HepG2 (cell line): Measurements from ENCODE around the gene MTHFSD. TPM values are rescaled to one million over a fixed set of nuclear protein-coding genes. Genes with fewer than 3 reads are reported as not detected.
A peak's percentile ranks its signal among the peaks of the same experiment; 100 is the strongest.

ENCODE experiments used
- AGO1 ChIP-seq: fragments of 200-400 bp; formaldehyde crosslinking; IDR thresholded peaks from 2 replicates; pipeline ENCODE4 v1.6.1; 2017; ENCODE audit warnings: mild to moderate bottlenecking, low read depth, low read length, moderate library complexity; ENCODE audit not compliant: poor library complexity, severe bottlenecking
- FOXK2 ChIP-seq: fragments of 450-650 bp; IDR thresholded peaks from 2 replicates; pipeline ENCODE4 v1.6.1; 2016
- MIXL1 ChIP-seq: IDR thresholded peaks from 2 replicates; pipeline ENCODE4 v1.6.1; 2016
- MXI1 ChIP-seq: IDR thresholded peaks from 3 replicates; pipeline ENCODE4 v1.6.1; 2012; ENCODE audit warnings: low read depth, low read length, inconsistent platforms, borderline replicate concordance
- SMC3 ChIP-seq: IDR thresholded peaks from 2 replicates; pipeline ENCODE4 v1.6.1; 2011; ENCODE audit warnings: low read length, improper control_type of control experiment
- ZBTB42 ChIP-seq: sonication (generic); formaldehyde crosslinking; IDR thresholded peaks from 2 replicates; pipeline ENCODE4 v1.5.0; 2020; ENCODE audit warnings: mild to moderate bottlenecking, missing genetic modification reagents
- ZC3H13 ChIP-seq: sonication (generic); formaldehyde crosslinking; IDR thresholded peaks from 2 replicates; pipeline ENCODE4 v1.8.1; 2023; ENCODE audit warnings: mild to moderate bottlenecking, missing genetic modification reagents, moderate library complexity
- ZFY ChIP-seq: sonication (generic); formaldehyde crosslinking; IDR thresholded peaks from 2 replicates; pipeline ENCODE4 v1.4.0; 2020; ENCODE audit warnings: missing genetic modification reagents
- ZMAT5 ChIP-seq: sonication (generic); formaldehyde crosslinking; IDR thresholded peaks from 2 replicates; pipeline ENCODE4 v1.5.0; 2020; ENCODE audit warnings: mild to moderate bottlenecking, low read depth, missing genetic modification reagents, borderline replicate concordance
- ZNF143 ChIP-seq: sonication (generic); formaldehyde crosslinking; IDR thresholded peaks from 2 replicates; pipeline ENCODE4 v1.4.0; 2020; ENCODE audit warnings: missing genetic modification reagents
- ZNF160 ChIP-seq: sonication (generic); formaldehyde crosslinking; IDR thresholded peaks from 2 replicates; pipeline ENCODE4 v1.8.0; 2022; ENCODE audit warnings: mild to moderate bottlenecking, inconsistent platforms, missing genetic modification reagents
- ZNF230 ChIP-seq: sonication (generic); formaldehyde crosslinking; IDR thresholded peaks from 2 replicates; pipeline ENCODE4 v1.4.0; 2020; ENCODE audit warnings: mild to moderate bottlenecking, missing genetic modification reagents
- ZNF432 ChIP-seq: sonication (generic); formaldehyde crosslinking; IDR thresholded peaks from 2 replicates; pipeline ENCODE4 v1.5.0; 2020; ENCODE audit warnings: missing genetic modification reagents, mild to moderate bottlenecking, borderline replicate concordance
- ZNF501 ChIP-seq: sonication (generic); formaldehyde crosslinking; IDR thresholded peaks from 2 replicates; pipeline ENCODE4 v1.5.1; 2020; ENCODE audit warnings: mild to moderate bottlenecking, moderate library complexity, missing genetic modification reagents
- ZNF589 ChIP-seq: sonication (generic); formaldehyde crosslinking; conservative IDR thresholded peaks from 2 replicates; pipeline ENCODE4 v1.8.0; 2022; ENCODE audit warnings: mild to moderate bottlenecking, moderate library complexity, missing genetic modification reagents
- ZNF660 ChIP-seq: sonication (generic); formaldehyde crosslinking; IDR thresholded peaks from 2 replicates; pipeline ENCODE4 v1.5.1; 2020; ENCODE audit warnings: mild to moderate bottlenecking, low read depth, missing genetic modification reagents, borderline replicate concordance
- ZNF879 ChIP-seq: sonication (generic); formaldehyde crosslinking; IDR thresholded peaks from 2 replicates; pipeline ENCODE4 v1.8.1; 2023; ENCODE audit warnings: missing genetic modification reagents
- polyA plus RNA-seq, 8 experiments: library from polyadenylated mRNA; depleted of rRNA in 3 of 8; stranded (reverse) in 7 of 8; unstranded in 1 of 8; fragments of >200 nt; fragmentation: Illumina TruSeq in 4 of 8; extraction: Trizol in 4 of 8; gene quantifications; 2 replicates each; pipeline versions ENCODE4 v1.2.1 to v1.2.3, GENCODE V29; 2011 to 2016; ENCODE audit warnings: low read depth in 4 of 8, missing spikeins in 1 of 8, mixed read lengths in 1 of 8; ENCODE audit not compliant: insufficient read depth in 1 of 8
- total RNA-seq, 5 experiments: library from RNA; depleted of rRNA; stranded (reverse); fragments of >200 nt; fragmentation: Illumina TruSeq; extraction: Trizol; gene quantifications; 2 replicates each; pipeline ENCODE4 v1.2.3, GENCODE V29; 2016; ENCODE audit warnings: low read depth in 1 of 5
- TF ChIP-seq, protein P1 (sequence below): sonication (generic); formaldehyde crosslinking; IDR thresholded peaks from 2 replicates; pipeline ENCODE4 v1.4.0; 2020; ENCODE audit warnings: missing genetic modification reagents, mild to moderate bottlenecking, borderline replicate concordance
- TF ChIP-seq, protein P2 (sequence below): sonication (generic); formaldehyde crosslinking; IDR thresholded peaks from 2 replicates; pipeline ENCODE4 v1.4.0; 2020; ENCODE audit warnings: missing genetic modification reagents
- TF ChIP-seq, protein P3 (sequence below), 2 experiments: fragments of 450-650 bp in 1 of 2; sonication (generic) in 1 of 2; formaldehyde crosslinking; IDR thresholded peaks; 2 replicates each; pipeline versions ENCODE4 v1.5.0 to v1.8.0; 2020 to 2022; ENCODE audit warnings: mild to moderate bottlenecking in 1 of 2, missing genetic modification reagents in 1 of 2
- TF ChIP-seq, protein P4 (sequence below): sonication (generic); formaldehyde crosslinking; IDR thresholded peaks from 2 replicates; pipeline ENCODE4 v1.4.0; 2020; ENCODE audit warnings: missing genetic modification reagents, borderline replicate concordance

Gene MTHFSD
- total and polyA plus RNA-seq, 2 of the 13 experiments (the other 11 are each of a cell fraction or from before 2014, with no cell fraction given): 14.2 to 16.3 TPM

- TF ChIP-seq, protein P1, sequence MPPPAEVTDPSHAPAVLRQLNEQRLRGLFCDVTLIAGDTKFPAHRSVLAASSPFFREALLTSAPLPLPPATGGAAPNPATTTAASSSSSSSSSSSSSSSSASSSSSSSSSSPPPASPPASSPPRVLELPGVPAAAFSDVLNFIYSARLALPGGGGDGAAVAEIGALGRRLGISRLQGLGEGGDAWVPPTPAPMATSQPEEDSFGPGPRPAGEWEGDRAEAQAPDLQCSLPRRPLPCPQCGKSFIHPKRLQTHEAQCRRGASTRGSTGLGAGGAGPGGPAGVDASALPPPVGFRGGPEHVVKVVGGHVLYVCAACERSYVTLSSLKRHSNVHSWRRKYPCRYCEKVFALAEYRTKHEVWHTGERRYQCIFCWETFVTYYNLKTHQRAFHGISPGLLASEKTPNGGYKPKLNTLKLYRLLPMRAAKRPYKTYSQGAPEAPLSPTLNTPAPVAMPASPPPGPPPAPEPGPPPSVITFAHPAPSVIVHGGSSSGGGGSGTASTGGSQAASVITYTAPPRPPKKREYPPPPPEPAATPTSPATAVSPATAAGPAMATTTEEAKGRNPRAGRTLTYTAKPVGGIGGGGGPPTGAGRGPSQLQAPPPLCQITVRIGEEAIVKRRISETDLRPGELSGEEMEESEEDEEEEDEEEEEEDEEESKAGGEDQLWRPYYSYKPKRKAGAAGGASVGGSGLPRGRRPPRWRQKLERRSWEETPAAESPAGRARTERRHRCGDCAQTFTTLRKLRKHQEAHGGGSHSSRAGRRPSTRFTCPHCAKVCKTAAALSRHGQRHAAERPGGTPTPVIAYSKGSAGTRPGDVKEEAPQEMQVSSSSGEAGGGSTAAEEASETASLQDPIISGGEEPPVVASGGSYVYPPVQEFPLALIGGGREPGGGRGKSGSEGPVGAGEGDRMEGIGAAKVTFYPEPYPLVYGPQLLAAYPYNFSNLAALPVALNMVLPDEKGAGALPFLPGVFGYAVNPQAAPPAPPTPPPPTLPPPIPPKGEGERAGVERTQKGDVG (CRISPR knock-in tag): peak; percentile 81; the same call in 1 of the 2 replicates
- 0 out of 2 replicates have a peak, but pooled peaks have one; percentile 23 for TF ChIP-seq ZNF160 (CRISPR knock-in tag)
- TF ChIP-seq ZFY (CRISPR knock-in tag): peak; percentile 90
- 0 out of 2 replicates have a peak, but pooled peaks have one; percentile 11 for TF ChIP-seq ZNF589
- no peak for TF ChIP-seq ZNF432 (CRISPR knock-in tag)
- peak; percentile 89 for TF ChIP-seq ZNF501
- TF ChIP-seq ZNF143: peak; percentile 68
- TF ChIP-seq, protein P2, sequence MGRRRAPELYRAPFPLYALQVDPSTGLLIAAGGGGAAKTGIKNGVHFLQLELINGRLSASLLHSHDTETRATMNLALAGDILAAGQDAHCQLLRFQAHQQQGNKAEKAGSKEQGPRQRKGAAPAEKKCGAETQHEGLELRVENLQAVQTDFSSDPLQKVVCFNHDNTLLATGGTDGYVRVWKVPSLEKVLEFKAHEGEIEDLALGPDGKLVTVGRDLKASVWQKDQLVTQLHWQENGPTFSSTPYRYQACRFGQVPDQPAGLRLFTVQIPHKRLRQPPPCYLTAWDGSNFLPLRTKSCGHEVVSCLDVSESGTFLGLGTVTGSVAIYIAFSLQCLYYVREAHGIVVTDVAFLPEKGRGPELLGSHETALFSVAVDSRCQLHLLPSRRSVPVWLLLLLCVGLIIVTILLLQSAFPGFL (CRISPR knock-in tag): no peak
- TF ChIP-seq ZNF660: no peak
- no peak; the same call in 1 of the 2 replicates for TF ChIP-seq ZC3H13
- TF ChIP-seq, protein P3, sequence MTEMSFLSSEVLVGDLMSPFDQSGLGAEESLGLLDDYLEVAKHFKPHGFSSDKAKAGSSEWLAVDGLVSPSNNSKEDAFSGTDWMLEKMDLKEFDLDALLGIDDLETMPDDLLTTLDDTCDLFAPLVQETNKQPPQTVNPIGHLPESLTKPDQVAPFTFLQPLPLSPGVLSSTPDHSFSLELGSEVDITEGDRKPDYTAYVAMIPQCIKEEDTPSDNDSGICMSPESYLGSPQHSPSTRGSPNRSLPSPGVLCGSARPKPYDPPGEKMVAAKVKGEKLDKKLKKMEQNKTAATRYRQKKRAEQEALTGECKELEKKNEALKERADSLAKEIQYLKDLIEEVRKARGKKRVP (CRISPR knock-in tag; IDR thresholded peaks at IDR 0.05): peak in 1 of 2 experiments; percentile 46; a peak in 1 of 4 replicates
- TF ChIP-seq MIXL1 (CRISPR knock-in tag): no peak
- no peak for TF ChIP-seq SMC3
- TF ChIP-seq FOXK2: no peak
- TF ChIP-seq ZMAT5 (CRISPR knock-in tag): no peak
- no peak for TF ChIP-seq ZNF879 (CRISPR knock-in tag)
- TF ChIP-seq, protein P4, sequence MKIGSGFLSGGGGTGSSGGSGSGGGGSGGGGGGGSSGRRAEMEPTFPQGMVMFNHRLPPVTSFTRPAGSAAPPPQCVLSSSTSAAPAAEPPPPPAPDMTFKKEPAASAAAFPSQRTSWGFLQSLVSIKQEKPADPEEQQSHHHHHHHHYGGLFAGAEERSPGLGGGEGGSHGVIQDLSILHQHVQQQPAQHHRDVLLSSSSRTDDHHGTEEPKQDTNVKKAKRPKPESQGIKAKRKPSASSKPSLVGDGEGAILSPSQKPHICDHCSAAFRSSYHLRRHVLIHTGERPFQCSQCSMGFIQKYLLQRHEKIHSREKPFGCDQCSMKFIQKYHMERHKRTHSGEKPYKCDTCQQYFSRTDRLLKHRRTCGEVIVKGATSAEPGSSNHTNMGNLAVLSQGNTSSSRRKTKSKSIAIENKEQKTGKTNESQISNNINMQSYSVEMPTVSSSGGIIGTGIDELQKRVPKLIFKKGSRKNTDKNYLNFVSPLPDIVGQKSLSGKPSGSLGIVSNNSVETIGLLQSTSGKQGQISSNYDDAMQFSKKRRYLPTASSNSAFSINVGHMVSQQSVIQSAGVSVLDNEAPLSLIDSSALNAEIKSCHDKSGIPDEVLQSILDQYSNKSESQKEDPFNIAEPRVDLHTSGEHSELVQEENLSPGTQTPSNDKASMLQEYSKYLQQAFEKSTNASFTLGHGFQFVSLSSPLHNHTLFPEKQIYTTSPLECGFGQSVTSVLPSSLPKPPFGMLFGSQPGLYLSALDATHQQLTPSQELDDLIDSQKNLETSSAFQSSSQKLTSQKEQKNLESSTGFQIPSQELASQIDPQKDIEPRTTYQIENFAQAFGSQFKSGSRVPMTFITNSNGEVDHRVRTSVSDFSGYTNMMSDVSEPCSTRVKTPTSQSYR (CRISPR knock-in tag): no peak
- no peak for TF ChIP-seq AGO1
- TF ChIP-seq ZNF230 (CRISPR knock-in tag): peak; percentile 81
- TF ChIP-seq ZBTB42 (CRISPR knock-in tag): peak; percentile 68
- peak; percentile 77; the same call in 1 of the 3 replicates for TF ChIP-seq MXI1
Observed at GRCh38 chr16:86554917-86555703, at the start of gene MTHFSD (continued).
